ENCODE results near the gene LEKR1. TPM values are rescaled to one million over a fixed set of nuclear protein-coding genes. Genes with fewer than 3 reads are reported as not detected.
A peak's percentile ranks its signal among the peaks of the same experiment; 100 is the strongest.

Gene LEKR1
- polyA plus RNA-seq, 1 experiment = 0.12 TPM

- H3K27me3 ChIP-seq (ENCODE audit: control insufficient read depth, insufficient read depth, low read length) = no peaks in the 10 kb centered on the region
- POLR2A ChIA-PET = no interaction called here
- CTCF ChIA-PET = interaction anchor here (0.8 kb wide), 1 partner anchor 8 kb away, joined by 3 read pairs; no protein-coding TSS in a partner anchor
- H3K36me3 ChIP-seq (ENCODE audit: control insufficient read depth, insufficient read depth, low read length) = no peaks in the 10 kb centered on the region
- DNase-seq (ENCODE audit: low read depth) = no peak
- TF ChIP-seq, protein P1, sequence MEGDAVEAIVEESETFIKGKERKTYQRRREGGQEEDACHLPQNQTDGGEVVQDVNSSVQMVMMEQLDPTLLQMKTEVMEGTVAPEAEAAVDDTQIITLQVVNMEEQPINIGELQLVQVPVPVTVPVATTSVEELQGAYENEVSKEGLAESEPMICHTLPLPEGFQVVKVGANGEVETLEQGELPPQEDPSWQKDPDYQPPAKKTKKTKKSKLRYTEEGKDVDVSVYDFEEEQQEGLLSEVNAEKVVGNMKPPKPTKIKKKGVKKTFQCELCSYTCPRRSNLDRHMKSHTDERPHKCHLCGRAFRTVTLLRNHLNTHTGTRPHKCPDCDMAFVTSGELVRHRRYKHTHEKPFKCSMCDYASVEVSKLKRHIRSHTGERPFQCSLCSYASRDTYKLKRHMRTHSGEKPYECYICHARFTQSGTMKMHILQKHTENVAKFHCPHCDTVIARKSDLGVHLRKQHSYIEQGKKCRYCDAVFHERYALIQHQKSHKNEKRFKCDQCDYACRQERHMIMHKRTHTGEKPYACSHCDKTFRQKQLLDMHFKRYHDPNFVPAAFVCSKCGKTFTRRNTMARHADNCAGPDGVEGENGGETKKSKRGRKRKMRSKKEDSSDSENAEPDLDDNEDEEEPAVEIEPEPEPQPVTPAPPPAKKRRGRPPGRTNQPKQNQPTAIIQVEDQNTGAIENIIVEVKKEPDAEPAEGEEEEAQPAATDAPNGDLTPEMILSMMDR (IDR thresholded peaks at IDR 0.05; ENCODE audit: insufficient read depth, low read depth, low read length) = no peak
- no peak overlapping the region for H3K4me3 ChIP-seq (ENCODE audit: low read depth, low read length)
These were observed 43.2 kb upstream of the LEKR1 start for GRCh38 chr3:156782921-156783320.

- TF ChIP-seq, protein P1 (IDR thresholded peaks at IDR 0.05; ENCODE audit: insufficient read depth, low read depth, low read length) = no peak
- Histone ChIP-seq H3K4me3 (ENCODE audit: low read depth, low read length) (no peak overlapping the region), H3K27me3 (ENCODE audit: control insufficient read depth, insufficient read depth, low read length) (no peaks in the 10 kb centered on the region), H3K36me3 (ENCODE audit: control insufficient read depth, insufficient read depth, low read length) (no peaks in the 10 kb centered on the region)
- CTCF ChIA-PET = interaction anchor here (0.7 kb wide), 1 partner anchor 52 kb away, joined by 3 read pairs; no protein-coding TSS in a partner anchor
- no peak for DNase-seq (ENCODE audit: low read depth)
- POLR2A ChIA-PET = no interaction called here
These were observed 39.2 kb upstream of the LEKR1 start for GRCh38 chr3:156787001-156787400.

DNA sequence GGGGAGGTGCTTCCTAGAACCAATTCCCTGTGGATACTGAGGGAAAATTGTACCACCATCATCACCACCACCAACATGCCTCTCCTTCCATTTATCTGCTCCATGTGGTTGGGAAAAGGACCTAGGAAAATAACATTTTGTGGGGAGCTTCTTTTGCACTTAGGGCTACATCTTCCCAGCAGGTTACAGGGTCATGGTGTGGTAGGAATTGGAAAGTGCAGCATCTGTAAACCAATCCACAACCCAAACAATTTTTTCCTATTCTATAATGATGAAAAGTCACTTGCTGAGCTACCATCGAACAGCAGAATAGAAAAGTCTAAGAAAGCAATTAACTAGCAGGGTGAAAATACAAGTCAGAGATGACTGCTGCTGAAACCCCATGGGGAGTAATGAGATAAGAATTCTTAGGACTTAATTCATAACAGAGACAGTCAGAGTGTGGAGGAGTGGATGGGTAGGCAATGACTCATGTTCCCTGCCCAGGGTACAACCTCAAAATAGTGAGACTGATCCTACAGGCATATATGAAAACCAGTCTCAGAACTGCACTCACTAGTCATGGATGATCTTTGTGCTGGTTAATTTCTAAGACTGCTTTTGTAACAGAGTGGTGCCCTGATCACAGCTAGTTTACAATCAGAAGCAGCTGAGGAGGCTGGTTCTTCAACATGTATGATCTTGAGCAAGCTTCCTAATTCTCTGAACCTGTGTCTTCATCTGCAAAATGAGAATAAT lies 38.1 kb upstream of the LEKR1 start:
- TF ChIP-seq, protein P1 (IDR thresholded peaks at IDR 0.05; ENCODE audit: insufficient read depth, low read depth, low read length) = no peak
- H3K4me3 ChIP-seq (ENCODE audit: low read depth, low read length) = no peak overlapping the region
- H3K27me3 ChIP-seq (ENCODE audit: control insufficient read depth, insufficient read depth, low read length) = no peaks in the 10 kb centered on the region
- ChIA-PET POLR2A (no interaction called here), CTCF (interaction anchor here (0.8 to 1.4 kb wide), 3 partner anchors 16 to 343 kb away, joined by 3 read pairs; no protein-coding TSS in a partner anchor)
- peak; percentile 90 for DNase-seq (ENCODE audit: low read depth)
- no peaks in the 10 kb centered on the region for H3K36me3 ChIP-seq (ENCODE audit: control insufficient read depth, insufficient read depth, low read length)

- no peak overlapping the region for H3K4me3 ChIP-seq (ENCODE audit: low read depth, low read length)
- CTCF ChIA-PET = interaction anchor here (1.4 kb wide), 1 partner anchor 342 kb away, joined by 3 read pairs; no protein-coding TSS in a partner anchor
- no peak for DNase-seq (ENCODE audit: low read depth)
- no peaks in the 10 kb centered on the region for H3K36me3 ChIP-seq (ENCODE audit: control insufficient read depth, insufficient read depth, low read length)
- POLR2A ChIA-PET = no interaction called here
- no peaks in the 10 kb centered on the region for H3K27me3 ChIP-seq (ENCODE audit: control insufficient read depth, insufficient read depth, low read length)
- TF ChIP-seq, protein P1 (IDR thresholded peaks at IDR 0.05; ENCODE audit: insufficient read depth, low read depth, low read length) = no peak
These were observed 37.3 kb upstream of the LEKR1 start for GRCh38 chr3:156788846-156789245.

DNA sequence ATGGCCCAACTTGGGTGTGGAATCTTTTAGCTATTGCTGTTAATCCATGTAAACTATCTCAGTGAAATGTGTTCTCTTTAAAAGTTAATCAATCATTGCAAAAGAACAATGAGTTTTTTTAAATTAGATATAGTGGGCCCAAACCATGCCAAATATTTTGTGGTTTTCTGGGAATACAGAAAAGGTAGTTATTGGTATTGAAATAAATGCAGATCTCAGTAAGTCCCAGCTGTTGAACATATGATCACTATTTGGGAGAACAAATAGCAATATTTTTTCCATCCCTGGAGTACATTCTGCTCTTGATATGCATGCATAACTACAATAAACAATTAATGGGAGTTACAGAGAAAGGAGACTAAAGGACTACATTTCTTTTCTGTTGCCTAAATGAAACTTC lies 36.0 kb upstream of the LEKR1 start:
- TF ChIP-seq, protein P1 (IDR thresholded peaks at IDR 0.05; ENCODE audit: insufficient read depth, low read depth, low read length) = no peak
- CTCF ChIA-PET = interaction anchor here (1.0 kb wide), 1 partner anchor 112 kb away, joined by 3 read pairs; no protein-coding TSS in a partner anchor
- H3K4me3 ChIP-seq (ENCODE audit: low read depth, low read length) = no peak overlapping the region
- H3K27me3 ChIP-seq (ENCODE audit: control insufficient read depth, insufficient read depth, low read length) = no peaks in the 10 kb centered on the region
- H3K36me3 ChIP-seq (ENCODE audit: control insufficient read depth, insufficient read depth, low read length) = no peaks in the 10 kb centered on the region
- POLR2A ChIA-PET = no interaction called here
- DNase-seq (ENCODE audit: low read depth) = no peak
